ENCODE data around the gene CSF3.
A peak's percentile ranks its signal among the peaks of the same experiment; 100 is the strongest.

Gene CSF3, protein sequence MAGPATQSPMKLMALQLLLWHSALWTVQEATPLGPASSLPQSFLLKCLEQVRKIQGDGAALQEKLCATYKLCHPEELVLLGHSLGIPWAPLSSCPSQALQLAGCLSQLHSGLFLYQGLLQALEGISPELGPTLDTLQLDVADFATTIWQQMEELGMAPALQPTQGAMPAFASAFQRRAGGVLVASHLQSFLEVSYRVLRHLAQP

DNA sequence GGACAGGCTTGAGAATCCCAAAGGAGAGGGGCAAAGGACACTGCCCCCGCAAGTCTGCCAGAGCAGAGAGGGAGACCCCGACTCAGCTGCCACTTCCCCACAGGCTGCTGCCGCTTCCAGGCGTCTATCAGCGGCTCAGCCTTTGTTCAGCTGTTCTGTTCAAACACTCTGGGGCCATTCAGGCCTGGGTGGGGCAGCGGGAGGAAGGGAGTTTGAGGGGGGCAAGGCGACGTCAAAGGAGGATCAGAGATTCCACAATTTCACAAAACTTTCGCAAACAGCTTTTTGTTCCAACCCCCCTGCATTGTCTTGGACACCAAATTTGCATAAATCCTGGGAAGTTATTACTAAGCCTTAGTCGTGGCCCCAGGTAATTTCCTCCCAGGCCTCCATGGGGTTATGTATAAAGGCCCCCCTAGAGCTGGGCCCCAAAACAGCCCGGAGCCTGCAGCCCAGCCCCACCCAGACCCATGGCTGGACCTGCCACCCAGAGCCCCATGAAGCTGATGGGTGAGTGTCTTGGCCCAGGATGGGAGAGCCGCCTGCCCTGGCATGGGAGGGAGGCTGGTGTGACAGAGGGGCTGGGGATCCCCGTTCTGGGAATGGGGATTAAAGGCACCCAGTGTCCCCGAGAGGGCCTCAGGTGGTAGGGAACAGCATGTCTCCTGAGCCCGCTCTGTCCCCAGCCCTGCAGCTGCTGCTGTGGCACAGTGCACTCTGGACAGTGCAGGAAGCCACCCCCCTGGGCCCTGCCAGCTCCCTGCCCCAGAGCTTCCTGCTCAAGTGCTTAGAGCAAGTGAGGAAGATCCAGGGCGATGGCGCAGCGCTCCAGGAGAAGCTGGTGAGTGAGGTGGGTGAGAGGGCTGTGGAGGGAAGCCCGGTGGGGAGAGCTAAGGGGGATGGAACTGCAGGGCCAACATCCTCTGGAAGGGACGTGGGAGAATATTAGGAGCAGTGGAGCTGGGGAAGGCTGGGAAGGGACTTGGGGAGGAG is at the start of gene CSF3:
Gene CSF3, plus strand, starts transcription at position 436 of the 993 bp plus-strand sequence. Its CDS starts 35 bp downstream, at position 471.
- no peak for DNase-seq

DNA sequence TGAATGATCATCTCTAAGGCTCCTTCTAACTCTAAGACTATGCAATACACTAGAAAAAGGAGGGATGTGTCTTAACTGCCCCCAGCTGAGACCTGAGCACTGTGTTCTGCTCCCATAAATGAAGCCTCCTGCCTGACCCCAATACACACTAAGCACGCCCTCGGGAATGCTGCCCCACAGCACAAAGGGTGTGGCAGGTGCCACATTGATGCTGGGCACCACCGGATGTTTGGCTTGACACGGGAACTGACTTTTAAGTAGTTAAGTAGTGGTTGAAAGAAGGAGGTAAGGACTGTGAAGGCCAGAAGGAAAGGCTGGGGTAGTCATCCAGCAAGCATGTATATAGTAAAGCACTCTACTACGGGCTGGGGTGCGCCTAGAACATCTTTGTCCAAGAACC is 48.5 kb upstream of the CSF3 start:
- no peak for DNase-seq

DNA sequence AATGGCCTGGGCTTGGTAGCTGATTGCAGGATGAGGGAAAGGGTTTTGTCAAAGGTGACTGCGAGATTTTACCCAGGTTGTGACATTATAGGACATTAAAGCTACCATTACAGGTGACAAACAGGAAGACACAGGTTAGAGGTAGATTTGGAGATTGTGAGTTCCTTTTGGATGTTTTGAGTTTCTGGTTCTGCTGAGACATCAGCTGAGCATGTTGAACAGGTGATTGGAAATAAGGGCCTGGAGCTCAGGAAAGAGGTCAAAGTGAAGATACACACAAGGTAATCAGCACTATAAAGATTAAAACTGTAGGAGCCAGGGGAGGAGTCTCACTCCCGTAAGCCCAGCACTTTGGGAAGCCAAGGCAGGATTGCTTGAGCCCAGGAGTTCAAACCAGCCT is 46.5 kb upstream of the CSF3 start:
- no peak for DNase-seq

DNA sequence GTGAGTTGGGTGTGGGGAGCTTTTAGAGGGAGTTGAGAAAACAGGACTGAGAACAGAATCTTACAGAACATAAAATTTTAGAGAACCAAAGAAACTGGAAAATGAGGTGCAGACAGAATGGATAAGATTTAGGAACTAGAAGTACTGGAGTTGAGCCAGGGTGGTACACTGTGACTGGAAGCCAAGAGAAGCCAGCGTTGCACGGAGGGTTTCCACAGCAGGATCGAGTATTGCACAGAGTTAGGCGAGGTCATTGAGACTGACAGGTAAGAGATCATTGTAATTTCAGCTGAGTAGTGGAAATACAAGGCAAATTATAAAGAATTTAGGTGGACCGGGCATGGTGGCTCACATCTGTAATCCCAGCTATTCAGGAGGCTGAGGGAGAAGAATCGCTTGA is 45.9 kb upstream of the CSF3 start:
- no peak for DNase-seq

DNA sequence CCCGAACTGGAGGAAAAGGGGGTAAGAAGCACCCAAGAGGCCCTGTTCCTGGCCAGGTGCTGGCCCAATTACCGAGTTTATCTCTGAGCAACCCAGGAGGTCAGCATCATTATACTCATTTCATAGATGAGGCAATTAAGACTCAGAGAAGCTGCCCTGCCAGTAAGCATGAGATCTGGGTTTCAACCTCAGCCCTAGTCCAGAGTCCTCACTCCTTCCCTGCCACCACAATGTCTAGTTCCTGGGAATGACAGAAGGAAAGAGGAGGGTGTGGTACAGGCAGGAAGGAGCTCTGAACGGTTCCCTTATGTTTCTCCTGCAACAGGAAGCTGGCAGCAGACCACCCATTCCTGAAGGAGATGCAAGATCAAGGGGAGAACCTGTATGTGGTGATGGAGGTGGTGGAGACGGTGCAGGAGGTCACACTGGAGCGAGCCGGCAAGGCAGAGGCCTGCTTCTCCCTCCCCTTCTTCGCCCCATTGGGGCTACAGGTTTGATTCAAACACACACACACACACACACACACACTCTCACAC is 45.0 kb upstream of the CSF3 start:
- DNase-seq = no peak

DNA sequence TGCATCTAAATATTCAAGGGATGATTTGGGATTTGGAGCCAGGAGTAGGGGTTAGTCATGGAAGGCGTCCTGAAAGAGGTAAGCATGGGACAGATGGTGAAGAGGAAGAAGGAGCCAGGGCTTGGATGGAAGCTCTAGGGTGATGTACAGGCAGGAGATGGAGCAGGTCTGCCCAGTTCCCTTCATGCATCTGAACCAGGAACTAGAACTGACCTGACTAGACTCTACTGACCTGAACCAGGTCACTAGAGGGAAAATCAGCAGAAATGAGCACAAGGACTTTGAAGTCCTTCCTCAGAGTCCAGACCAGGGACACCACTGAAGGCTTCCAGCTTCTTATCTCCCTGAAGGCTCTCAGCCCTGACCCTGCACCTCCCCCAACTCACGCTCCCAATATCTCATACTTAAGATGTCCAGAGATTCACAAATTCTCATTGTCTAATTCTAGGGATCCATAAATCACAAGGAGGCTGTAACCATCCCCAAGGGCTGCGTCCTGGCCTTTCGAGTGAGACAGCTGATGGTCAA is 44.1 kb upstream of the CSF3 start:
- DNase-seq = no peak

DNA sequence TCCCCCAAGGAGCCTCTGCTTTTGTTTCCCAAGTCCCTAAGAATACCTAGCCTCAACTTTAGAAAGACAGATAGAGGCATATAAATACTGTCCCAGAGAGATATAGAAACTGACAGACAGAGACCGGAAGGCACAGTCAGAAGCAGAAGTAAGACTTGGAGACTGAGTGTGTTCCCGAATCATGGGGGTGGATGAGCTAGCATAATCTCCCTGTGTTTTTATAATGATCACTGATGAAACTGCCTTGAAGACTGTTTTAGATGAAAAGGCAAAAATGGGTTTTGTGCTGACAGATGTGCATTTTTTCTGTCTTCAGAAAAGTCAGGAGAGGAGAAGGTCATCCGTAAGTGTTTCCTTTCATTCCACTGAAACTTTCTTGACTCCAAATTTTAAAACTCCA is 43.0 kb upstream of the CSF3 start:
- no peak for DNase-seq

DNA sequence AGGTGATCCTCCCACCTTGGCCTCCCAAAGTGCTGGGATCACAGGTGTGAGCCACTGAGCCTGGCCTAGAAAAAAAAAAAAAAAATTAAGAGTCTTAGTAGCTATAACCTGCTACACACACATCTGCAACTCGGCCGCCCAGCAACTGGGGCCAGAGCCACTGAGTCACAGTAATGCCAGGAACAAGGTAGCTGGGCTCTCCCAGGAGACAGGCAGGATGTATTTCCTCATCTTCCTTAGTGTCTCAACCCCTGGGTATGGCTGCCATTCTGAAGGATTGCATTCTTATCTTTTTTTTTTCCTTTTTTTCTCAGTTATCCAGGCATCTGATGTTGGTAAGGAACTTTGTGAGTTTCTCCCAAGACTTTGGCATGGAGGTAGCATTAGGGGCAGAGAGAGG is 41.7 kb upstream of the CSF3 start:
- no peak for DNase-seq

DNA sequence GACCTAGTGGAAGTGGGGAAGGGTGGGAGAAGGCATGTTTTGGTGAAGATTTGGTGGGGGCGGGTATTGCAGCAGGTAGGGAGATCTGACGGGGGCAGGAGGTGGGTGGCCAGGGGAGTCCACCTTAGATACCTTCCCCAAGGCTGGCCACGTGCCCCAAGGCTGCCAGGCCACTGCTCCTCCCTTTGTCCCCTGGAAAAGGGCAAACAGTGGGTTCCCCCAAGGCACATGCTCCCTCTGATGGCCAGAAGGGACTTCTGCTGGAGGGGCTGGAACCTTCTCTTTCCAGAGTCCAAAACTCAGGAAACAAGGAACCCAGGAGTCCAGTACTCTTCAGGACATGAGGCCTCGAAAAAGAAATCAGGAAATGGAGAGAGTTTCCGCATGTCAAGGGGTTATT is 40.8 kb upstream of the CSF3 start:
- no peak for DNase-seq

DNA sequence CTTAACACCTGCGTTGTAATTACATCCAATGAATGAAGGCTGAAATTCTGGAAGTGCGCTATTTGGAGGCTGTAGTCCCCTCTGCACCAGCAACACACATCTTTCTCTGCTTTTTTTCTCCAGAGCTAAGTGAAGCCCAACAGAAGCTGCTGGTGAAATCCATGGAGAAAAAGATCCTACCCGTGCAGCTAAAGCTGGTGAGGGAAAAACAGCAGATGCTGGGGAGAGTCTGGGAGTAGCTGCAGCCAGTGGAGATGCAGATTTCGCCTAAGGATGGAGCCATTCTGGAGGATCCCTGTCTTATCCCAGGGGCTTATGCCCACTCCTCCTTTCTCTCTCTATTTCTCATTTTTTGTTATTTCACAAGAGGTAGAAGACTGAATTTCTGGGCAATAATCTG is 39.4 kb upstream of the CSF3 start:
- no peak for DNase-seq

DNA sequence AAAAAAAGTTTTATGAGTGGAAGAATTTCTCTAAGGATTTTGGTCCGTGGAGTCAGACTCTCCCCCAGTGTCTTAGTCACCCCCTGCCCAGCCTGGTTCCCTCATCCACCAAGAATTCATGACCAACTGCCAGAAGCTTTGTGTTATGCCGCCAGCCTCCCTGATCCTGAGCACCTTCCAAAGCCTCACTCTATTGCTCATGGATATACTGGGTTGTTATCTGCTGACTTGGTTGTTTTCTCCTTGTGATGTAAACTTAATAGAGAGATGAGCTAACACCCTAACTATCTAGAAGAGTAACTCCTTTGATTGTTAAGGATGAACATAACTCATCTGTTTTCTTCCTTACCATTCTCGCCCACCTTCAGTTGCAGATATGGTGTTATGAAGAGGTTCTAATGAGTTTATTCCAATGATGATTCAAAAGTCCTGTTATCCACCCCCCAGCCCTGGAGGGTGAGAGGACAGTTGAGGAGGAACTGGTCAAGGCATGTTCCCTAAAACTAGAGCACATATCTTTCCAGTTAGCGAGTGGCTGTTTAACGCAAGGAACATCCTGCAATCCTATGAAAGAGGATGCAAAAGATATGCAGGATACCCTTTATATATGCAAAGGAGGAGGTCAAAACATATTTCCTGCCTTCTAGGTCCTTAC is 36.1 kb upstream of the CSF3 start:
- no peak for DNase-seq

DNA sequence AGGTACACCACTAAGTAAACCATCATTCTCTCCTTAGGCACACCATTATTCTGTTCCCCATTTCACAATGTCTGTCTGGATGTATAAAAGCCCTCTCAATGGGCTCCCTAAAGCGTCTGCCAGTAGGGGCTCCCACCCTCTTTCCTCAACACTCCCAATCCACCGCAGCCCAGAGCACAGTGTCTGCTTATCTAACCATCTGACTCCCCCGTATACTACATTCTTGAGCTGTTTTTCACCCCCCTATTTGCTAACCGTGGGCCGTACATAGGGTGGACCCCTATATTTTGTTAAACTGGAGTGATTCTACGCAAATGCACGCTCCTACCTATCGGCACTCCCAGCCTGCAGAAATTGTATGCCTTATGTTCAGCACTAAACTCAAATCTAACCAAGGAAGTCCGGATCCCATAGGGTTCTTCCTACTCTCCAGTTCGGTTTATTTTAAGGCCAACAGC is 35.3 kb upstream of the CSF3 start:
- DNase-seq = peak; percentile 24

DNA sequence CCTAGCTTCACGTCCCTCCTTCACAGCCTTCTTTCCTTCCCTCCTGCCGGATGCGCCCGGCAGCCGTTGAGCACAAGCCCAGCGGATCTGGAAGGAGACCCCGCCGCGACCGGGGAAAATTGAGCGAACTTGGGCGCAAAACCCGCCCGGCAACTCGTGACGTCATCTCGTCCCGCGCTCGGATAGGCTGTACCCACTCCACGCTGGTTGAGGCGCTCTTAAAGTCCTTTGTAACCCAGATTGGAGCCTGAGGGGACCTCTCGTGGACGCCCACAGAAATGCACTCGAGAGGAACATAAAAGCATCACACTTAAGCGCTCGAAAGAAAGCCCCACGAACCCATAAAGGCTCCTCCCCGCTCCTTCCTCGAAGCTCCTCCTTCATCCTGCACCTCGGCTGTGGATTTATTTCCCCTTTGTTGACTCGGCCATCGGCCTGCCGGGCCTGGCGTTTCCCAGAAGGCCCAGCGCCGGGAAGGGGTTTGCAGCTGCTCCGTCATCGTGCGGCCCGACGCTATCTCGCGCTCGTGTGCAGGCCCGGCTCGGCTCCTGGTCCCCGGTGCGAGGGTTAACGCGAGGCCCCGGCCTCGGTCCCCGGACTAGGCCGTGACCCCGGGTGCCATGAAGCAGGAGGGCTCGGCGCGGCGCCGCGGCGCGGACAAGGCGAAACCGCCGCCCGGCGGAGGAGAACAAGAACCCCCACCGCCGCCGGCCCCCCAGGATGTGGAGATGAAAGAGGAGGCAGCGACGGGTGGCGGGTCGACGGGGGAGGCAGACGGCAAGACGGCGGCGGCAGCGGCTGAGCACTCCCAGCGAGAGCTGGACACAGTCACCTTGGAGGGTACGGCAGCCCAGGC is 34.7 kb upstream of the CSF3 start, which contains the start of gene PSMD3:
Gene PSMD3, plus strand, starts transcription at position 457 of the 856 bp plus-strand sequence. Its CDS starts 164 bp downstream, at position 621.
- DNase-seq = peak; percentile 99

DNA sequence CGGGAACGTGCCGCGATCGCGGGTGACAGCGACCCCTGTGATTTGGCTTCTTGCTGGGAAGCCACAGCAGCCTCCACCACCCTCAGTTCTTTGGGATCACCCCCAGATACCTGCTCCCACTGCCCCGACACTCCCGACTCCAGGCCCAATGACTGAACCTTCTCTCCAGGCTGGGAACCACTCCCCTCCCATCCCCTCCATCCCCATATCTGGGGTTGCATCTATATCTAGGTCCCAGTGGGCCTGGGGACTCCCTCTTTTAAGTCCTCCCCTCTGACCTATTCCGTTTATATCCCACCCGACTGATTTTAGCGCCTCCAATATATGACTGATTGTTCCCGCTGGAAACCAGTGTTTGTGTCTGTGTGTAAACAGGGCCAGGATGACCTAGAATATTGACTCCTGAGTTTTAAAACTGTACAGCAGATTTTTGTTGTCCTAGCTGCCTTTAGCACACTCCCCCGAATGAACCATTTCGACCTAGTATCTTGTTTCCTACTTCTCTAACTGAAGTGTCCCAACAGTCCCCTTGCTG is 34.0 kb upstream of the CSF3 start:
- no peak for DNase-seq

DNA sequence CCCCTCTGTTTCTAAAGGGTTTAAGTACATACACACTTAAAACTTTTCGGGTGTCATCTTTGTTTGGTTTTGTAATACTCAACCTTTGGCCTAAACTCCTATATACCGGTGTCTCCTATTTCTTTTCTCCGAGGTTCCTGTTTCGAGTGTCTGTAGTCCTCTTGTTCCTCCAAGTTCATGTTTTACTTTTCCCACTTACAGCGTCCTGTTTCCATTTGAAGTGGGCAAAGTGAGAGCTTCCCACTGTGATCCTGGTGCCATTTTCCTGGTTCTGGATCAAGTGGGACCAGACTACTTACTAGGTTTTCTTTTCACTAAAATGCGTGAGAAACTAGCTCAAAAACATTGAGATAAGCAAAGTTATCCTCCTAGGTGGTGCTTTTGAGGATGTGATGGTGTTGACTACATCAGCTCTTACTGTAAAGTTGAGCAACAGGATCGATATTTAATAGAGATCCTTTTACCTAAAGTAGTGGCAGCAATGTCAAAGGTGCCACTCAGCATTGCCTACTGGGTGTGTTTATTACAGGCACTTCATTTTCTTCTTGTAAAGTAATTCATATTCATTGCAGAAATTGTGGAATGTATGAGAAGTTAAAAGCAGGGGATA is 33.4 kb upstream of the CSF3 start:
- no peak for DNase-seq

DNA sequence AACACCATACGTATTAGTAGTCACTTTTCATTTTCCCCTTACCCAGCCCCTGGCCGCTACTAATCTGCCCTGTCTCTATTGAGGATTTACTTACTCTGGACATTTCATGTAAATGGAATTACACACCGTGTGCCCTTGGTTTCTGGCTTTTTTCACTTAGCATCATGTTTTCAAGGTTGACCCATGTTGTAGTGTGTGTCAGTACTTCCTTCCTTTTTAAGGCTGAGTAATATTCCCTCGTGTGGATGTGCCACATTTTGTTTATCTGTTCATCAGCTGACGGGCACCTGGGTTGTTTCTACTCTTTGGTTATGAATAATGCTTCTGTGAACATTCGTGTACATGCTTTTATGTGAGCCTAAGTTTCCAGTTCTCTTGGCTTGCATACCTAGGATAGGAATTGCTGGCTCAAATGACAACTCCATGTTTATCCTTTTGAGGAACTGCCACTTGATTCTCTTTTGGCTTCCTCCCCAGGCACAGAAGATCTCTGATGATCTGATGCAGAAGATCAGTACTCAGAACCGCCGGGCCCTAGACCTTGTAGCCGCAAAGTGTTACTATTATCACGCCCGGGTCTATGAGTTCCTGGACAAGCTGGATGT is 26.9 kb upstream of the CSF3 start:
- no peak for DNase-seq

DNA sequence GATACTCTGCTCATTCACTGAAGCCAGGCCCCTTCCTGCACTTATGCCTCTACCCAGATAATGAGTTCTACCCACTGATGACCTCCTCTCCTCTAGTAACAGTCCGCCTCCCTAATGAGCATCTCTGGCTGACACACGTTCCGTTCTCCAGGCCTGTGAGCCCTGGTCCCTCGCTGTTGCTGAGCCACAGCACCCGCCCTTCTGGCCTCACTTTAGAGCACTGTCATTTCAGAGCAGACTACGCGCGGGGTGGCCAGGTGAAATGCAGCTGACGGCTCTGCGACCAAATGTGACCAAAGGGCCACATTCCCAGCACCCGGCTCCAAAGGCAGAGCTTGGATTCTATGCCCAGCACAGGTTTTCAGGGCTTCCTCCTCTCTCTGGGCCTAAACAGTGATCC is 20.8 kb upstream of the CSF3 start:
- no peak for DNase-seq

DNA sequence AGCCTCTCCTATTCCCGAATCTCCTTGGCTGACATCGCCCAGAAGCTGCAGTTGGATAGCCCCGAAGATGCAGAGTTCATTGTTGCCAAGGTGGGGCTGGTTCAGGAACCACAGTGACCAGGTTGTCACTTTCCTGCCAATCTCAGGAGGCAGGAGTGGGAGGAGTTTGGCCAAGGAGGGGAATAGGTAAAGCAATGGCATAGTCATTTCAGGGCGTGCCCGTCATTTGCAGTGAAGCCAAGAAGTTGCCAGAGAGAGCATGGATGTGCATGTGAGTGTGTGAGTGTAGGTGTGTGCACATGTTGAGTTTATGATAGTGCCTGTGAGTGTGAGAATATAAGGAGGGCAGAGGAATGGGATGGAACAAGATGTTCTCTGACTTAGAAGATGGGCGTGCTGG is 19.8 kb upstream of the CSF3 start:
- DNase-seq = no peak

DNA sequence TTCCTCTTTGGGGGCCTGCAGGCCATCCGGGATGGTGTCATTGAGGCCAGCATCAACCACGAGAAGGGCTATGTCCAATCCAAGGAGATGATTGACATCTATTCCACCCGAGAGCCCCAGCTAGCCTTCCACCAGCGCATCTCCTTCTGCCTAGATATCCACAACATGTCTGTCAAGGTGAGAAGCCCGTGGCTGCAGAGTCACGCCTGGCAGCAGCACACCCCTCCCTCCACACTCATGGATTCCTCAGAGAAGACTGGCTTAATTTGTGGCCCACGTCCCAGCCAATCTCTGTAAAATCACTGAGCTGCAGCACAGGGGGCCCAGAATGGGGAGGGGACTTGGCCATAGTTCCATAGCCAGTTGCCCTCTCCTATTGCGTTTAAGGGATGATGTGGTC is 19.1 kb upstream of the CSF3 start:
- DNase-seq = no peak

DNA sequence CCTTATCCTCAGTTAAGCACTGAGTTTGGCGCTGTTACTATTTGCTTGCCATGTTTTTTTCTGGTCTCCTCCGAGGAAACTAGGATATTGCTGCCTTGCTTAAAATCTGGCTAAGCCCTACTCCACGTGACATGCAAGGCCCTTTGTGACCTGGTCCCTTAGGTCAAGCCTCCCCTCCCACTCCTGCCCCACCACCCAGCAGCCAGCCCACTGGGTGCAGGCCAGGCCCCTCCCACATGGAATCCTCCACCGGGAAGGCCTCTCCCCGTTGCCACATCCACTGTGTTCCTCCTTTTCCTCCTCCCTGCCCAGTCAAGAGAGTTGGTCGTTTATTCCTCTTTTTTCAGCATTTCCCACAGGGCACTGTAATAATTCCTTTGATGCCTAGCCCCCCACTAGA is 18.4 kb upstream of the CSF3 start:
- no peak for DNase-seq

DNA sequence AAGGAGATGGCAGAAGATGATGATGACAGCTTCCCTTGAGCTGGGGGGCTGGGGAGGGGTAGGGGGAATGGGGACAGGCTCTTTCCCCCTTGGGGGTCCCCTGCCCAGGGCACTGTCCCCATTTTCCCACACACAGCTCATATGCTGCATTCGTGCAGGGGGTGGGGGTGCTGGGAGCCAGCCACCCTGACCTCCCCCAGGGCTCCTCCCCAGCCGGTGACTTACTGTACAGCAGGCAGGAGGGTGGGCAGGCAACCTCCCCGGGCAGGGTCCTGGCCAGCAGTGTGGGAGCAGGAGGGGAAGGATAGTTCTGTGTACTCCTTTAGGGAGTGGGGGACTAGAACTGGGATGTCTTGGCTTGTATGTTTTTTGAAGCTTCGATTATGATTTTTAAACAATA is 17.7 kb upstream of the CSF3 start:
- no peak for DNase-seq
